H54 (cell line): ENCODE data around the gene AFTPH.
A peak's percentile ranks its signal among the peaks of the same experiment; 100 is the strongest.

Experiments used
- DNase-seq: peaks from one replicate; pipeline ENCODE4 v3.0.0; 2011; ENCODE audit warnings: low spot score, mixed read lengths; ENCODE audit not compliant: insufficient read length
- FAIRE-seq: peaks from 3 replicates; lab custom pipeline; 2011; peaks lifted over from hg19 to GRCh38; lab: Jason Lieb, UNC
- POLR2A ChIP-seq: IDR thresholded peaks from 2 replicates; pipeline ENCODE4 v1.6.1; 2011; ENCODE audit warnings: low read depth, mild to moderate bottlenecking, low read length

AFTPH gene

DNA sequence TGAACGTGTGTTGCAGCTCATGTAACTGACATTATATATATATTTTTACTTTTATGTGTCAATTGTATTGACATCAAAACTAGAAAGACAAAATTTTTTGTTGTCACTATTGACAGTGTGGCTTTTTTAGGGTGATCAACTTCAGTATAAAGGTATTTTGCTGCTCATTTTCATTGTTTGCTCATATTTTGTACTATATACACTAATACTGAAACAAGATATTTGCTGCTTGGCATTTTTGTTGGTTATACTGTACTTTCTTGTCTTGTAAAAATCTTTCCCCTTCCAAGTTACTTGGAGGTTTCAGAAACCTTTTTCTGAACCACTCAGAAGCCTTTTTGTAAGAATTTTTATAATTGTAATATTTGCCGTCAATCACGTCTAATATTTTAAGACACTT, 16.5 kb downstream of the AFTPH start:
- FAIRE-seq (no peak), DNase-seq (no peak)
- no peak for TF ChIP-seq POLR2A

DNA sequence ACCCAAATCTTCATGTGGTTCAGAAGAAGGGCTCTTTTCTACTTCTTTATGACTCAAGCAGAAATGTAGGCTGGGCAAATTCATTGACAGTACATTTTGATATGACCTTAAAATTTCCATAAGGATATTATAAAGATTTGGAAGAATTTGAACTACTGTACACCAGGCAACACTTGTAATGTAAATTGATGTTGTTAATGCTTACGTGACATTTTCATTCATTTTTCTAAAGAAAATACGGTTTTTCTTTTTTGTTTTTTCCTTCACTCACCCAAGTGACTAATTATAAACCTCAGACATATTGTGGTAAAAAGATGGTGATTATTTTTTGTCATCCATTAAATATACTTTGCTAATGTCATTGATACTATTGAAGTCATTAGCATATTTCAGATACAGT, 17.4 kb downstream of the AFTPH start:
- FAIRE-seq = peak; percentile 57
- no peak for TF ChIP-seq POLR2A
- no peak for DNase-seq

DNA sequence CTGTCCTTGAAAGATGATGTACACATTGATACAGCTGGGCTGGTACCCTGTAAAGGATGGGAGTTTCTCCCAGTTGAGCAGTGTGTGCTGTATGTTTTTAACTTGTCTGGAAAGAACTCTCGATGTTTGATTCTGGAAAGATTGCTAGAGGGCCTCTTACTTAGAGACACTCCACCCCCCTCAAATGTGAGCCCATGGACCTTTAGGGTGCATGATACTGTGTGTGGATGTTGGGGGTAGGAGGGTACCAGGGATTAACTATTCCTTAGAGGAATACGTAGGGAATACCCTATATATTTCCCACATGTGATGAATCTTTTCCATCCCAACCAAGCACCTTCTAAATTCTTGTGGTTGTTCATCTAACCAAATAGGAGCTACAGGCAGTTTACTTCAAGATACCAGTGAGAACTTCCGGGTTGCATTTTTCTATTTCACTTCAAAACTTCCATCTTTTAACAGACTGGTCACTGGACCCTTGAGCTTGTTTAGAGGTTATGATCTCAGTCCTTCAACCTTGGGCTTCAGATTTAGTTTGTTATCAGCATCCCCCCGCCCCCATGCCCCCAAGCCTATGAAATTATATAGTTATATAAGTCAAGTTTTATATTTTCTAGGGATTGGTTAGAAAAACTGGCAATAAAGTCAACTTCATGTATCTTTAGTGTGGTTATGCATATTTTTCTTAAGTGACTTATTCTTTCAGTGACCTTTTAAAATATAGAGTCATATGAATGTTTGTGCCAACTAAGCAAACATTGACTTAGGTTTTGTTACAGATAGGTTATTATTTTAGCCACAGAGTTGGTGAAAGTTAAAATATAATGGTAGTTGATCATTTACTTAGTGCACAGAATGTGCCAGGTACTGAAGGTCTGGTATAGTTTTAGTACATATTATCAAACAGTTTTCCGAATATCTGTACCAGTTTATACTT, 18.2 kb downstream of the AFTPH start:
- DNase-seq (no peak), FAIRE-seq (peak; percentile 43)
- no peak for TF ChIP-seq POLR2A

DNA sequence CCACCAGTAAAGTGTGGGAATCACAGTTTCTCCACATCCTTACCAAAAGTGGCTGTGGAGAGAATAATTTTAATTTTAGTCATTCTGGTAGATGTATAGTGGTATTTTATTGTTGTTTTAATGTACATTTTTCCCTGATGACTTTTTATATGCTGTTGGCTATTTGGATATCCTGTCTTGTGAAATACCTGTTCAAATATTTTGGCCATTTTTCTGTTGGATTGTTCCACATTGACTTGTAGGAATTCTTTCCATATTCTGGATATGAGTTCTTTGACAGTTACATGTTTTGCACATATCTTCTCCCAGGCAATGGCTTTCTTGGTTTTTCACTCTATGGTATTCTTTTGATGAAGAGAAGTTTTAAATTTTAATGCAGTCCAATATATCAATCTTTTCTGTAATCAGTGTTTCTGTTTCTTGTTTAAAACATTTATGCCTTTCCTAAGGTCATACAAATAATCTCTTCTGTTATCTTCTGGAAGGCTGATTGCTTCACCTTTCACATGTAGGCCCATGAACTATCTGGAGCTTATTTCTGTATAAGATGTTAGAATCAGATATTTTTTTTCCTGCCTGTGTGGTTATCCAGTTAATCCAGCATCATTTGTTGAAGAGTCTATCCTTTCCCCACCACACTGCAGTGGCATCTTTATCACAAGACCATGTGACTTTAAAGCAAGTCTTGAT, 19.0 kb downstream of the AFTPH start:
- FAIRE-seq = peak; percentile 48
- TF ChIP-seq POLR2A = no peak

DNA sequence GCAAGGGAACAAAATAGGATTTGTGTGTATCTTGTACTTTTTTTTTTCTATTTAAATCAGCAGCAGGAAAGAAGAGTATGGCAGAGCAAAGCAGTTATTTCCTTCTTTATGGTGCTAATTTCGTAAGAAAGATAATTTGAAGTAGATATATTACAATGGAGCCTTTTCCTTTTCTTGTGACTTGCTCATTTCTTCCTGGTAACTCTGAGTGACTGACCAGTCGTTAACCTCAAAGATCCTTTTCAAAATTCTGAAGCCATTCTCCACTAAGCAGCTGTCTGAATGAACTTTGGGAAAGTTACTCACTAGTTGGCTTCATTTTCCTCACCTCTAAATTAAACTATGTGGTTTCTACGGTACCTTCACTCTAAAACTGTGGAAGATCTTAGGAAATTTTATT, 24.6 kb downstream of the AFTPH start:
- TF ChIP-seq POLR2A = no peak
- FAIRE-seq (no peak), DNase-seq (no peak)

More for the DNA sequence above, 19.0 kb downstream of the AFTPH start:
- no peak for DNase-seq

DNA sequence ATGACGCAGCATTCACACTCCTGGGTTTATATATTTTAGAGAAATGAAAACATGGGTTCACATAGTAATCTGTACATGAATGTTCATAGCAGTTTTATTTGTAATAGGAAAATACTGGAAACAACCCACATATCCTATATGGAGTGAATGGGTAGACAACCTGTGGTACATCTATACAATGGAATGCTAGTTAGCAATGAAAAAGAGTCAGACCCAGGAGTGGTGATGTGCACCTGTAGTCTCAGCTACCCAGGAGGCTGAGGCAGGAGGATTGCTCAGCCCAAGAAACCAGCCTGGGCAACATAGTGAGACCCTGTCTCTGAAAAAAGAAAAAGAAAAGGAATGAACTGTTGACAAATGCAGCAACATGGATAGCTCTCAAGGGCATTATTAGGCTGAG, 25.9 kb downstream of the AFTPH start:
- no peak for TF ChIP-seq POLR2A
- no peak for DNase-seq
- FAIRE-seq = no peak

DNA sequence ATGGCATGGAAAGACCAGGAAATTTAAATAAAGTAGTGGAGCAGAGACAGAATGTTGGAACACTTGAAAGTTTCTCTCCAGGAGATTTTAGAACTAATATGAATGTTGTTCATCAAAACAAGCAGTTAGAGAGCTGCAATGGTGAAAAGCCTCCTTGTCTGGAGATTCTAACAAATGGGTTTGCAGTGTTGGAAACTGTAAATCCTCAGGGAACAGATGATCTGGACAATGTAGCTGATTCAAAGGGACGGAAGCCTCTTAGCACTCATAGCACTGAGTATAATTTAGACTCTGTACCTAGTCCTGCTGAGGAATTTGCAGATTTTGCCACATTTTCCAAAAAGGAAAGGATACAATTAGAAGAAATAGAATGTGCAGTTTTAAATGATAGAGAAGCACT, 27.7 kb downstream of the AFTPH start:
- DNase-seq (no peak), FAIRE-seq (no peak)
- TF ChIP-seq POLR2A = no peak

DNA sequence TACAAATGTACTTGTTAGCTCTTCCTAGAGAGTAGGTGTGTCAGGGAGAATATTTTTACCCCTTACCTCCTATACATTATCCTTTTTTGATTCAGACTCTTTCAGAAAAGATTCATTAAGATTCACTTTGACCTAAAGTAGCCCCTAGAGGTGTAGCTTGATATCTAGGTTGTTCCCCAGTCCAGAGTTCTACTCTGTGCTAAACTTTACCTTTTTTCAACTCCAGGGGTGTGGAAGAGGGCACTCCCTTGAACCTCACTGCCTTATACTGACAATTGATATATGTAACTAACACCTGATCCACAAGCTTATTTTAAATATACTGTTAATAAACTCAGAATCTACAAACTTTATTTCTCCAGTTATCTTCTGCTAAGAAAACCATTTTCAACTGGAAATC, 30.0 kb downstream of the AFTPH start:
- no peak for DNase-seq
- FAIRE-seq = no peak
- no peak for TF ChIP-seq POLR2A

DNA sequence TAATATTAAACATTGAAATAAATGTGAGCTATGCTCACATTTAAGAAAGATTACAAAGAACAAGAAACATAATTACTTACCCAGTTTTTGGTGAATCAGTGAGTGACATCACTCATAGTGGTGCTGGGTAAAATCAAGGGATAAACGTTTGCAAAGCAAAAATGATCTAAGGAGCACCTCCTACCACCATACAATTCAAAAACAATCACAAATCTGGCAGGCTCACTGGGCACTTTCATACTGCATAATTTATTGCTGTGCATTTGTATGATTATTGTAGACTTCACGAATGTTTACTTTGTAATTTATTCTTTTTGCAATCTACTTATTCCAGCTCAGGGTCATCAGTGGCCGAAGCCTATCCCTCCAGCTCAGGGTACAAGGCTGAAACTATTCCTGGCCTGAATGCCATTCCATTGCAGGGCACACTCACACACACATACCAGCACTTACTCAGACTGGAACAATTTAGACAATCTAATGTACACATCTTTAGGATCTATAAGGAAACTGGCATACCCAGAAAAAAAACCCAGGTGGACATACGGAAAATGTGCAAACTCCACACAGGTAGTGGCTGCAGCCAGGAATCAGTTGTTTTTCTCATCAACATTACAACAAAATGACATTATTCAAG, 34.4 kb downstream of the AFTPH start:
- DNase-seq (no peak), FAIRE-seq (peak; percentile 20)
- TF ChIP-seq POLR2A = no peak

DNA sequence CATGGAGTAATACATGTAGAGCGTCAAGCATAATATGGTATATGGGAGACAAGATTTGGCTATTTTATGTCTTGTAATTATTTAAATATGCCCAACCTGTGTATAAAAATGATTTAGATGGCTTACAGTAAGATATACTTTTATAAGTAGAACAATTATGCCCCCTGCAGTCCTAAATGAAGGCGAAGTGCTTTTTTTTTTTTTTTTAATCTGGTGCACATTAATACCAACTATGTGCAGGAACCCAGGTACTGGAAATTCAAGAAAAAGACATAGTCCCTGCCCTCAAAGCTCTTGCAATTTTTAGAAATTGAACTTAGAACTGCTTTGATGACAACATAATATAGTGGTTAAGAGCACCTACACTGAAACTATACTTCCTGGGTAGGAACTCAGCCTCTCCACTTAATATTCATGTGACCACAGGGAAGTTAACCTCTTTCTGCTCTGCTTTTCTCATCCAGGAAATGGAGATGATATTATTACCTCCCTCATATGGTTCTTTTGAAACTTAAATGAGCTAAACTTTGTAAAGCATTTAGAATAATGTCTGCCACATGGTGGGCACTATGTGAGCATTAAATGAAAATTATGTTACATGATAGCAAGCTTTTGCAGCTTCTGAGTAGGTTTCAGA, 38.1 kb downstream of the AFTPH start:
- DNase-seq (no peak), FAIRE-seq (peak; percentile 15)
- no peak for TF ChIP-seq POLR2A

DNA sequence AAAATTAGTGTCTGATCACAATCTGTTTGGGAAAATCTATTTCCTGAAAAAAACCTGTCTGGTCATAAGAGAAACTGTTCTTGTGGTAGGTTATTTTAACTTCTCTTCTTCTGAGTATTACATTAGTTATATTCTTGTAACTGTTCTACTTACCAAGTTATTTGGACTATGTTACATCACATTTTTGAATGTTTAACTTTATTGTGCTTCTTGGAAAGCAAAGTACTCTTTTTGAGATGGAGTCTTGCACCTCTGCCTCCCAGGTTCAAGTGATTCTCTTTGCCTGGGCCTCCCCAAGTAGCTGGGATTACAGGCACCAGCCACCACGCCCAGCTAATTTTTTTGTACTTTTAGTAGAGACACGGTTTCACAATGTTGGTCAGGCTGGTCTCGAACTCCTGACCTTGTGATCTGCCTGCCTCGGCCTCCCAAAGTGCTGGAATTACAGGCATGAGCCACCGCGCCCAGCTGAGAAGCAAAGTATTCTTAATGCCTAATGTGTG, 39.4 kb downstream of the AFTPH start:
- FAIRE-seq (no peak), DNase-seq (no peak)
- no peak for TF ChIP-seq POLR2A

DNA sequence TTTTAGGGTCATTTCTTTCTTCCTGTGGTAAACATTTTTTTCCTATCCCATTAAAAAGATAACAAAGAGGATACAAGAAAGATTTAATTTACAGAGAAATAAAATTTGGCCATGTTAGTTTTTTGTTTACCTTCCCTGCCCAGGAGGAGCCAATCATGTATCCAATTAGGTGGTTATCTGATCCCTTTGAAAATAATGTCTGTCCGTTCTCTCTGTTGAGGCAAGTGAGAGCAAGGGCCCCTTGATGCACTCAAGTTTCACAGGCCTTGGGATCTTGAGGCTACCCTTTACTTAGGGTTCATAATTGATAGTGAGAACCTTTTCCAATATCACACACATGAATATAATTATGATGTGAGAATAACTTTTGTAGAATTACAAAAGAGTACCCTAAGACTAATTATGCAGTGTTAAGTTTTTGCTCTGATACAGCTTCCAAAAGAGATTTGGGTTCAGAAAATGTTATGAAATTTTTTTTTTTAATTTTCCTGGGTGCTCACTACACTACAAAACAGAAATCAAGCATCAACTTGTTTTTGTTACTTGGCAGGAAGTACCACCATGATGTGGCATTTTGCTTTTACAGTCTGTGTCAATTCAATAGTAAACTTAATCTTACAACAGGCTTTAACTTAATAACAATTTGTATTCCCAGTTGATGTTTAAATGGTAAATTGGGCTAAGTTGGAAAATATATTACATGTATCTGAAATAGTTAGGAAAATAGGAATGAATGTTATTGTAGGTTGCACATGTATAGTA, 42.0 kb downstream of the AFTPH start:
- DNase-seq = no peak
- TF ChIP-seq POLR2A = no peak
- no peak for FAIRE-seq

DNA sequence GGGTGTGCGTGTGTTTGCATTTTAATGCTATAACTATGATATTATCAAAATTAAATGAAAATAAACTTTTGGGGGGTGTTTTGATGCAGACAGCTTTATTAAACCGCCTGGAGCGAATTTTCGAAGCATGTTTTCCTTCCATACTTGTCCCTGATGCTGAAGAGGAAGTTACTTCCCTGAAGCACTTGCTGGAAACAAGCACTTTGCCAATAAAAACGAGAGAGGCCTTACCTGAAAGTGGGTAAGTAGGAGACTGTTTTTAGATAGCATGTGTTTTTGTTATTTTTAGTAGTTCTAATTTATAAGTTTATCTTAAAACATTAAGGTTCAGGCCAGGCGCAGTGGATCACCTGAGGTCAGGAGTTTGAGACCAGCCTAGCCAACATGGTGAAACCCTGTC, 43.3 kb downstream of the AFTPH start:
- FAIRE-seq (no peak), DNase-seq (no peak)
- no peak for TF ChIP-seq POLR2A
